Measurements from ENCODE around the gene JMJD8.

JMJD8 gene

GRCh38 chr16:667780-668518 lies 16.2 kb downstream of the JMJD8 start, which contains the start of gene RHOT2:
Gene RHOT2 (plus strand): TSS chr16:668132. CDS start chr16:668200, 68 bp downstream.
- H3K27me3 ChIP-seq (ENCODE audit: insufficient read depth, poor library complexity, severe bottlenecking) = no peaks in the 10 kb centered on the region
- peak in 1 of 2 experiments; percentile 90 for DNase-seq (ENCODE audit: low read depth in 1 of 2, low spot score in 1 of 2)
- H3K4me3 ChIP-seq (replicated peaks; ENCODE audit: insufficient read depth, low read length) = peak within 1 kb of the TSS; percentile 97
- TF ChIP-seq POLR2AphosphoS5 (IDR thresholded peaks at IDR 0.05; ENCODE audit: low read depth) (peak; percentile 56), CTCF (IDR thresholded peaks at IDR 0.05; ENCODE audit: insufficient read depth, low read length) (peak; percentile 75), REST (IDR thresholded peaks at IDR 0.05; ENCODE audit: insufficient replicate concordance, low read depth) (peak; percentile 44), SPI1 (IDR thresholded peaks at IDR 0.05; ENCODE audit: borderline replicate concordance, low read depth) (peak; percentile 46; the same call in 1 of the 2 replicates), GABPA (IDR thresholded peaks at IDR 0.05; ENCODE audit: low read depth) (peak; percentile 95)
- peak within 1 kb of the TSS; percentile 76 for H3K27ac ChIP-seq (replicated peaks)

- TF ChIP-seq POLR2AphosphoS5 (IDR thresholded peaks at IDR 0.05; ENCODE audit: low read depth) (no peak), CTCF (IDR thresholded peaks at IDR 0.05; ENCODE audit: insufficient read depth, low read length) (no peak), GABPA (IDR thresholded peaks at IDR 0.05; ENCODE audit: low read depth) (no peak), REST (IDR thresholded peaks at IDR 0.05; ENCODE audit: insufficient replicate concordance, low read depth) (no peak), SPI1 (IDR thresholded peaks at IDR 0.05; ENCODE audit: borderline replicate concordance, low read depth) (no peak)
- H3K4me3 ChIP-seq (replicated peaks; ENCODE audit: insufficient read depth, low read length) = no peak overlapping the region
- H3K27me3 ChIP-seq (ENCODE audit: insufficient read depth, poor library complexity, severe bottlenecking) = no peaks in the 10 kb centered on the region
- no peak for DNase-seq (ENCODE audit: low read depth in 1 of 2, low spot score in 1 of 2)
- 0 out of 2 replicates have a peak overlapping the region, but pooled peaks have one; percentile 3 for H3K27ac ChIP-seq (replicated peaks)
These were observed 16.9 kb downstream of the JMJD8 start for GRCh38 chr16:667113-667779.

GRCh38 chr16:666572-666971 lies 17.6 kb downstream of the JMJD8 start:
- TF ChIP-seq REST (IDR thresholded peaks at IDR 0.05; ENCODE audit: insufficient replicate concordance, low read depth) (no peak), GABPA (IDR thresholded peaks at IDR 0.05; ENCODE audit: low read depth) (no peak)
- no peaks in the 10 kb centered on the region for H3K27me3 ChIP-seq (ENCODE audit: insufficient read depth, poor library complexity, severe bottlenecking)
- no peak for DNase-seq (ENCODE audit: low read depth in 1 of 2, low spot score in 1 of 2)
- no peak overlapping the region for H3K27ac ChIP-seq (replicated peaks)
- H3K4me3 ChIP-seq (replicated peaks; ENCODE audit: insufficient read depth, low read length) = no peak overlapping the region
